ENCODE results near the gene RASAL3.

RASAL3 gene

GRCh38 chr19:15442142-15442920, 22.0 kb downstream of the RASAL3 start:
- TF ChIP-seq CTCF (IDR thresholded peaks at IDR 0.05): no peak

- no peak for TF ChIP-seq CTCF (IDR thresholded peaks at IDR 0.05)
Measured at GRCh38 chr19:15441317-15441716, 23.0 kb downstream of the RASAL3 start.

GRCh38 chr19:15439821-15440641, 24.3 kb downstream of the RASAL3 start:
- TF ChIP-seq CTCF (IDR thresholded peaks at IDR 0.05): no peak

GRCh38 chr19:15439078-15439799, 25.1 kb downstream of the RASAL3 start:
- no peak for TF ChIP-seq CTCF (IDR thresholded peaks at IDR 0.05)

GRCh38 chr19:15438577-15438976, 25.8 kb downstream of the RASAL3 start:
- no peak for TF ChIP-seq CTCF (IDR thresholded peaks at IDR 0.05)

GRCh38 chr19:15438124-15438496, 26.2 kb downstream of the RASAL3 start:
- no peak for TF ChIP-seq CTCF (IDR thresholded peaks at IDR 0.05)

- TF ChIP-seq CTCF (IDR thresholded peaks at IDR 0.05): peak; percentile 35
Measured at GRCh38 chr19:15437355-15438123, 26.8 kb downstream of the RASAL3 start.
